GM12878 (cell line): Measurements from ENCODE around the gene TM6SF1. TPM values are rescaled to one million over a fixed set of nuclear protein-coding genes. Genes with fewer than 3 reads are reported as not detected.

Experiments used
- ATAC-seq: fragments of 200-7000 bp; cut with Tn5 transposase; 3 replicates; pipeline ENCODE4 v1.9.1; 2020; ENCODE audit warnings: mild to moderate bottlenecking, moderate library complexity
- BruUV-seq: library from RNA; stranded (reverse); fragments of 400-500 nt; replicated peaks from 2 replicates; lab custom pipeline; 2021; lab: Mats Ljungman, UMichigan
- CTCF ChIA-PET: fragments of 300-600 bp; sonication (Branson Sonifier 250); formaldehyde crosslinking; extraction: SDS; loops from one replicate; lab custom pipeline; 2021; ENCODE audit warnings: inconsistent platforms; lab: Yijun Ruan, JAX
- POLR2A ChIA-PET: fragments of 350-600 bp; formaldehyde crosslinking; extraction: SDS; loops from one replicate; lab custom pipeline; 2021; ENCODE audit warnings: inconsistent platforms; lab: Charles Lee
- RAD21 ChIA-PET: fragments of 300-600 bp; sonication (Branson Sonifier 250); formaldehyde crosslinking; loops from one replicate; lab custom pipeline; 2023; ENCODE audit warnings: antibody characterized with exemption; ENCODE audit not compliant: unreplicated experiment; lab: Charles Lee
- SMC1A ChIA-PET: fragments of 300-600 bp; sonication (Branson Sonifier 250); formaldehyde crosslinking; loops from one replicate; lab custom pipeline; 2023; ENCODE audit not compliant: unreplicated experiment, uncharacterized antibody; lab: Charles Lee
- DNase-seq: peaks from one replicate; pipeline ENCODE4 v3.0.0-alpha.2; 2011; ENCODE audit warnings: low read depth, low spot score
- FAIRE-seq: peaks from 3 replicates; lab custom pipeline; 2011; peaks lifted over from hg19 to GRCh38; lab: Jason Lieb, UNC
- H2AFZ ChIP-seq: 2 replicates; pipeline ENCODE4 v1.6.0; 2011; ENCODE audit warnings: low read depth, low read length, control low read depth; ENCODE audit not compliant: control insufficient read depth
- H3K27ac ChIP-seq: 2 replicates; pipeline ENCODE4 v1.5.1; 2011; ENCODE audit warnings: control low read depth; ENCODE audit not compliant: control insufficient read depth, insufficient read depth
- H3K27me3 ChIP-seq, 2 experiments: replicated peaks in 1 of 2; 2 replicates each; pipeline versions ENCODE4 v1.6.0 to v1.6.1; 2011; ENCODE audit warnings: low read length in 1 of 2; ENCODE audit not compliant: control insufficient read depth in 2 of 2, insufficient read depth in 2 of 2
- H3K36me3 ChIP-seq, 2 experiments: 2 replicates each; pipeline ENCODE4 v1.5.1; 2011; ENCODE audit warnings: low read length in 1 of 2; ENCODE audit not compliant: control insufficient read depth in 2 of 2, insufficient read depth in 2 of 2
- H3K4me1 ChIP-seq: 2 replicates; pipeline ENCODE4 v1.6.1; 2011; ENCODE audit warnings: mild to moderate bottlenecking, low read length, moderate library complexity, mixed read lengths; ENCODE audit not compliant: control insufficient read depth, insufficient read depth
- H3K4me2 ChIP-seq: 2 replicates; pipeline ENCODE4 v1.6.0; 2011; ENCODE audit warnings: control low read depth; ENCODE audit not compliant: control insufficient read depth, insufficient read depth
- H3K4me3 ChIP-seq: fragments of 200-600 bp; sonication (generic); 2 replicates; pipeline ENCODE4 v1.5.1; 2016
- H3K79me2 ChIP-seq: 2 replicates; pipeline ENCODE4 v1.6.0; 2011; ENCODE audit warnings: low read length; ENCODE audit not compliant: control insufficient read depth, insufficient read depth
- H3K9ac ChIP-seq: 2 replicates; pipeline ENCODE4 v1.8.0; 2011; ENCODE audit warnings: low read length, control low read depth, mixed read lengths; ENCODE audit not compliant: control insufficient read depth, insufficient read depth
- H3K9me3 ChIP-seq: replicated peaks from 3 replicates; pipeline ENCODE4 v1.5.1; 2011; ENCODE audit warnings: mild to moderate bottlenecking, low read length; ENCODE audit not compliant: control insufficient read depth, insufficient read depth
- H4K20me1 ChIP-seq: 2 replicates; pipeline ENCODE4 v1.6.0; 2011; ENCODE audit not compliant: control insufficient read depth, insufficient read depth
- CBFB ChIP-seq: IDR thresholded peaks from 2 replicates; pipeline ENCODE4 v1.6.1; 2016; ENCODE audit warnings: antibody characterized with exemption, low read depth
- FOXM1 ChIP-seq: IDR thresholded peaks from 2 replicates; pipeline ENCODE4 v1.6.1; 2012; ENCODE audit warnings: low read depth, mild to moderate bottlenecking, inconsistent platforms, low read length, moderate library complexity
- NFIC ChIP-seq: IDR thresholded peaks from 2 replicates; pipeline ENCODE4 v1.6.1; 2012; ENCODE audit warnings: low read depth, mild to moderate bottlenecking, inconsistent platforms, low read length, moderate library complexity
- PML ChIP-seq: IDR thresholded peaks from 2 replicates; pipeline ENCODE4 v1.6.1; 2012; ENCODE audit warnings: low read length, inconsistent platforms
- RELA ChIP-seq: fragments of 450-650 bp; IDR thresholded peaks from 2 replicates; pipeline ENCODE4 v1.8.0; 2014; ENCODE audit warnings: borderline replicate concordance; ENCODE audit not compliant: partially characterized antibody
- SIN3A ChIP-seq: IDR thresholded peaks from 2 replicates; pipeline ENCODE4 v1.6.1; 2012; ENCODE audit warnings: low read depth, low read length, improper control_type of control experiment
- SREBF1 ChIP-seq: IDR thresholded peaks from 2 replicates; pipeline ENCODE4 v1.6.1; 2012; ENCODE audit warnings: mild to moderate bottlenecking, low read length
- SREBF2 ChIP-seq: IDR thresholded peaks from 2 replicates; pipeline ENCODE4 v1.6.1; 2012; ENCODE audit warnings: mild to moderate bottlenecking, low read length
- TARDBP ChIP-seq: IDR thresholded peaks from 2 replicates; pipeline ENCODE4 v1.6.1; 2016; ENCODE audit warnings: borderline replicate concordance
- ZBED1 ChIP-seq: IDR thresholded peaks from 2 replicates; pipeline ENCODE4 v1.6.1; 2016; ENCODE audit warnings: borderline replicate concordance
- ZSCAN29 ChIP-seq: fragments of 450-650 bp; IDR thresholded peaks from 2 replicates; pipeline ENCODE4 v1.6.1; 2017; ENCODE audit warnings: mild to moderate bottlenecking, moderate library complexity
- in situ Hi-C: fragments of 300-500 bp; cut with MboI; formaldehyde crosslinking; loops from 9 replicates; pipeline ENCODE4 v1.14.3; 2018; ENCODE audit warnings: mixed read lengths
- intact Hi-C: fragments of 100-400 bp; cut with micrococcal nuclease; formaldehyde crosslinking; loops from one replicate; pipeline ENCODE4 v1.14.2; 2022; ENCODE audit not compliant: unreplicated experiment
- polyA plus RNA-seq, 11 experiments: library from polyadenylated mRNA; depleted of rRNA in 4 of 11; unstranded in 6 of 11; stranded (reverse) in 5 of 11; fragments of >200 nt; fragmentation: Nextera tagmentation in 4 of 11; fragmentation: Illumina TruSeq in 1 of 11; extraction: Ambion mirVana in 4 of 11; extraction: Trizol in 1 of 11; gene quantifications; 1 replicate in 1 of 11; 2 replicates in 10 of 11; pipeline versions ENCODE4 v1.2.1 to v1.2.3, GENCODE V29; 2011 to 2016; ENCODE audit warnings: inconsistent platforms in 2 of 11, missing spikeins in 2 of 11, low read depth in 1 of 11
- total RNA-seq, 4 experiments: library from RNA; depleted of rRNA in 3 of 4; stranded (reverse); fragments of >200 nt in 3 of 4; fragmentation: Illumina TruSeq in 1 of 4; extraction: Trizol in 1 of 4; gene quantifications; 2 replicates each; pipeline versions ENCODE4 v1.2.1 to v1.2.3, GENCODE V29; 2013 to 2021
- TF ChIP-seq, protein P1 (sequence below): IDR thresholded peaks from 2 replicates; pipeline ENCODE4 v1.6.1; 2012; ENCODE audit warnings: improper control_type of control experiment, low read depth, low read length; ENCODE audit not compliant: insufficient replicate concordance
- TF ChIP-seq, protein P2 (sequence below): fragments of 450-650 bp; formaldehyde crosslinking; IDR thresholded peaks from 2 replicates; pipeline ENCODE4 v1.5.0; 2022; ENCODE audit warnings: mild to moderate bottlenecking, missing genetic modification characterization
- TF ChIP-seq, protein P3 (sequence below): fragments of 150-350 bp; IDR thresholded peaks from 2 replicates; pipeline ENCODE4 v1.6.1; 2016; ENCODE audit warnings: low read depth, low read length

TM6SF1 gene
- total and polyA plus RNA-seq, 10 of the 15 experiments (the other 5 are each of a cell fraction or from before 2014, with no cell fraction given), result 0.56 to 2.7 (median 1.2) TPM

GRCh38 chr15:83098079-83098478, 9.4 kb upstream of the TM6SF1 start:
- intact Hi-C loops (no loop called here), in situ Hi-C loops (no loop called here)
- FAIRE-seq, result no peak
- no TSS peak for BruUV-seq
- Histone ChIP-seq H3K4me3 (no peak overlapping the region), H3K4me1 (peaks cover 3% of the 10 kb centered on the region; the same call in 1 of the 2 replicates), H3K9ac (no peak overlapping the region), H2AFZ (no peak overlapping the region), H3K36me3 (no peaks in the 10 kb centered on the region), H4K20me1 (no peaks in the 10 kb centered on the region), H3K79me2 (no peaks in the 10 kb centered on the region), H3K4me2 (no peak overlapping the region), H3K9me3 (no peaks in the 10 kb centered on the region), H3K27me3 (no peaks in the 10 kb centered on the region), H3K27ac (no peak overlapping the region)
- POLR2A ChIA-PET, result no interaction called here
- SMC1A ChIA-PET, result no interaction called here
- RAD21 ChIA-PET, result no interaction called here
- CTCF ChIA-PET, result interaction anchor here (0.7 kb wide), 1 partner anchor 68 kb away, joined by 3 read pairs; no protein-coding TSS in a partner anchor
- ATAC-seq, result no peak
- DNase-seq, result no peak
- no peak for TF ChIP-seq SREBF2
- TF ChIP-seq ZBED1, result no peak
- TF ChIP-seq TARDBP, result no peak
- TF ChIP-seq, protein P1, sequence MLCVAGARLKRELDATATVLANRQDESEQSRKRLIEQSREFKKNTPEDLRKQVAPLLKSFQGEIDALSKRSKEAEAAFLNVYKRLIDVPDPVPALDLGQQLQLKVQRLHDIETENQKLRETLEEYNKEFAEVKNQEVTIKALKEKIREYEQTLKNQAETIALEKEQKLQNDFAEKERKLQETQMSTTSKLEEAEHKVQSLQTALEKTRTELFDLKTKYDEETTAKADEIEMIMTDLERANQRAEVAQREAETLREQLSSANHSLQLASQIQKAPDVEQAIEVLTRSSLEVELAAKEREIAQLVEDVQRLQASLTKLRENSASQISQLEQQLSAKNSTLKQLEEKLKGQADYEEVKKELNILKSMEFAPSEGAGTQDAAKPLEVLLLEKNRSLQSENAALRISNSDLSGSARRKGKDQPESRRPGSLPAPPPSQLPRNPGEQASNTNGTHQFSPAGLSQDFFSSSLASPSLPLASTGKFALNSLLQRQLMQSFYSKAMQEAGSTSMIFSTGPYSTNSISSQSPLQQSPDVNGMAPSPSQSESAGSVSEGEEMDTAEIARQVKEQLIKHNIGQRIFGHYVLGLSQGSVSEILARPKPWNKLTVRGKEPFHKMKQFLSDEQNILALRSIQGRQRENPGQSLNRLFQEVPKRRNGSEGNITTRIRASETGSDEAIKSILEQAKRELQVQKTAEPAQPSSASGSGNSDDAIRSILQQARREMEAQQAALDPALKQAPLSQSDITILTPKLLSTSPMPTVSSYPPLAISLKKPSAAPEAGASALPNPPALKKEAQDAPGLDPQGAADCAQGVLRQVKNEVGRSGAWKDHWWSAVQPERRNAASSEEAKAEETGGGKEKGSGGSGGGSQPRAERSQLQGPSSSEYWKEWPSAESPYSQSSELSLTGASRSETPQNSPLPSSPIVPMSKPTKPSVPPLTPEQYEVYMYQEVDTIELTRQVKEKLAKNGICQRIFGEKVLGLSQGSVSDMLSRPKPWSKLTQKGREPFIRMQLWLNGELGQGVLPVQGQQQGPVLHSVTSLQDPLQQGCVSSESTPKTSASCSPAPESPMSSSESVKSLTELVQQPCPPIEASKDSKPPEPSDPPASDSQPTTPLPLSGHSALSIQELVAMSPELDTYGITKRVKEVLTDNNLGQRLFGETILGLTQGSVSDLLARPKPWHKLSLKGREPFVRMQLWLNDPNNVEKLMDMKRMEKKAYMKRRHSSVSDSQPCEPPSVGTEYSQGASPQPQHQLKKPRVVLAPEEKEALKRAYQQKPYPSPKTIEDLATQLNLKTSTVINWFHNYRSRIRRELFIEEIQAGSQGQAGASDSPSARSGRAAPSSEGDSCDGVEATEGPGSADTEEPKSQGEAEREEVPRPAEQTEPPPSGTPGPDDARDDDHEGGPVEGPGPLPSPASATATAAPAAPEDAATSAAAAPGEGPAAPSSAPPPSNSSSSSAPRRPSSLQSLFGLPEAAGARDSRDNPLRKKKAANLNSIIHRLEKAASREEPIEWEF, result no peak
- TF ChIP-seq, protein P2, sequence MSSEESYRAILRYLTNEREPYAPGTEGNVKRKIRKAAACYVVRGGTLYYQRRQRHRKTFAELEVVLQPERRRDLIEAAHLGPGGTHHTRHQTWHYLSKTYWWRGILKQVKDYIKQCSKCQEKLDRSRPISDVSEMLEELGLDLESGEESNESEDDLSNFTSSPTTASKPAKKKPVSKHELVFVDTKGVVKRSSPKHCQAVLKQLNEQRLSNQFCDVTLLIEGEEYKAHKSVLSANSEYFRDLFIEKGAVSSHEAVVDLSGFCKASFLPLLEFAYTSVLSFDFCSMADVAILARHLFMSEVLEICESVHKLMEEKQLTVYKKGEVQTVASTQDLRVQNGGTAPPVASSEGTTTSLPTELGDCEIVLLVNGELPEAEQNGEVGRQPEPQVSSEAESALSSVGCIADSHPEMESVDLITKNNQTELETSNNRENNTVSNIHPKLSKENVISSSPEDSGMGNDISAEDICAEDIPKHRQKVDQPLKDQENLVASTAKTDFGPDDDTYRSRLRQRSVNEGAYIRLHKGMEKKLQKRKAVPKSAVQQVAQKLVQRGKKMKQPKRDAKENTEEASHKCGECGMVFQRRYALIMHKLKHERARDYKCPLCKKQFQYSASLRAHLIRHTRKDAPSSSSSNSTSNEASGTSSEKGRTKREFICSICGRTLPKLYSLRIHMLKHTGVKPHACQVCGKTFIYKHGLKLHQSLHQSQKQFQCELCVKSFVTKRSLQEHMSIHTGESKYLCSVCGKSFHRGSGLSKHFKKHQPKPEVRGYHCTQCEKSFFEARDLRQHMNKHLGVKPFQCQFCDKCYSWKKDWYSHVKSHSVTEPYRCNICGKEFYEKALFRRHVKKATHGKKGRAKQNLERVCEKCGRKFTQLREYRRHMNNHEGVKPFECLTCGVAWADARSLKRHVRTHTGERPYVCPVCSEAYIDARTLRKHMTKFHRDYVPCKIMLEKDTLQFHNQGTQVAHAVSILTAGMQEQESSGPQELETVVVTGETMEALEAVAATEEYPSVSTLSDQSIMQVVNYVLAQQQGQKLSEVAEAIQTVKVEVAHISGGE (CRISPR knock-in tag), result no peak
- no peak for TF ChIP-seq SIN3A
- no peak for TF ChIP-seq ZSCAN29
- no peak for TF ChIP-seq RELA
- TF ChIP-seq FOXM1, result no peak
- no peak for TF ChIP-seq SREBF1
- TF ChIP-seq, protein P3, sequence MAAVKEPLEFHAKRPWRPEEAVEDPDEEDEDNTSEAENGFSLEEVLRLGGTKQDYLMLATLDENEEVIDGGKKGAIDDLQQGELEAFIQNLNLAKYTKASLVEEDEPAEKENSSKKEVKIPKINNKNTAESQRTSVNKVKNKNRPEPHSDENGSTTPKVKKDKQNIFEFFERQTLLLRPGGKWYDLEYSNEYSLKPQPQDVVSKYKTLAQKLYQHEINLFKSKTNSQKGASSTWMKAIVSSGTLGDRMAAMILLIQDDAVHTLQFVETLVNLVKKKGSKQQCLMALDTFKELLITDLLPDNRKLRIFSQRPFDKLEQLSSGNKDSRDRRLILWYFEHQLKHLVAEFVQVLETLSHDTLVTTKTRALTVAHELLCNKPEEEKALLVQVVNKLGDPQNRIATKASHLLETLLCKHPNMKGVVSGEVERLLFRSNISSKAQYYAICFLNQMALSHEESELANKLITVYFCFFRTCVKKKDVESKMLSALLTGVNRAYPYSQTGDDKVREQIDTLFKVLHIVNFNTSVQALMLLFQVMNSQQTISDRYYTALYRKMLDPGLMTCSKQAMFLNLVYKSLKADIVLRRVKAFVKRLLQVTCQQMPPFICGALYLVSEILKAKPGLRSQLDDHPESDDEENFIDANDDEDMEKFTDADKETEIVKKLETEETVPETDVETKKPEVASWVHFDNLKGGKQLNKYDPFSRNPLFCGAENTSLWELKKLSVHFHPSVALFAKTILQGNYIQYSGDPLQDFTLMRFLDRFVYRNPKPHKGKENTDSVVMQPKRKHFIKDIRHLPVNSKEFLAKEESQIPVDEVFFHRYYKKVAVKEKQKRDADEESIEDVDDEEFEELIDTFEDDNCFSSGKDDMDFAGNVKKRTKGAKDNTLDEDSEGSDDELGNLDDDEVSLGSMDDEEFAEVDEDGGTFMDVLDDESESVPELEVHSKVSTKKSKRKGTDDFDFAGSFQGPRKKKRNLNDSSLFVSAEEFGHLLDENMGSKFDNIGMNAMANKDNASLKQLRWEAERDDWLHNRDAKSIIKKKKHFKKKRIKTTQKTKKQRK, result no peak
- TF ChIP-seq NFIC, result no peak
- no peak for TF ChIP-seq PML
- no peak for TF ChIP-seq CBFB
